Fibroblast of skin of scalp (primary cell): Measurements from ENCODE around the gene OTOA.
"Not testable (repeated sequence)": the region's sequence is repeated elsewhere in the genome, so short reads cannot be mapped to it uniquely, and the experiment has no call there.

Experiments used
- DNase-seq: peaks from one replicate; pipeline ENCODE4 v3.0.0-alpha.2; 2013

Gene OTOA

GRCh38 chr16:21723532-21723931, 59.8 kb downstream of the OTOA start:
- no peak for DNase-seq

GRCh38 chr16:21727344-21727743, 63.6 kb downstream of the OTOA start:
- no peak for DNase-seq

GRCh38 chr16:21731233-21731632, 67.5 kb downstream of the OTOA start:
- DNase-seq = not testable (repeated sequence)

GRCh38 chr16:21740637-21741036, 76.9 kb downstream of the OTOA start:
- DNase-seq = not testable (repeated sequence)

- not testable (repeated sequence) for DNase-seq
These were observed 92.7 kb downstream of the OTOA start for GRCh38 chr16:21756192-21757079.

GRCh38 chr16:21757080-21757671, 93.4 kb downstream of the OTOA start:
- DNase-seq = not testable (repeated sequence)

- not testable (repeated sequence) for DNase-seq
These were observed 104.5 kb downstream of the OTOA start for GRCh38 chr16:21768280-21768679.

- not testable (repeated sequence) for DNase-seq
These were observed 105.0 kb downstream of the OTOA start for GRCh38 chr16:21768810-21769209.

- DNase-seq = peak; percentile 82
These were observed 105.5 kb downstream of the OTOA start for GRCh38 chr16:21769284-21769683.

- DNase-seq = not testable (repeated sequence)
These were observed 106.8 kb downstream of the OTOA start for GRCh38 chr16:21770584-21770983.

GRCh38 chr16:21772547-21773206, 108.9 kb downstream of the OTOA start:
- DNase-seq = peak; percentile 41

- not testable (repeated sequence) for DNase-seq
These were observed 109.4 kb downstream of the OTOA start for GRCh38 chr16:21773207-21773553.

- DNase-seq = not testable (repeated sequence)
These were observed 116.8 kb downstream of the OTOA start for GRCh38 chr16:21780525-21780924.

- not testable (repeated sequence) for DNase-seq
These were observed 126.7 kb downstream of the OTOA start for GRCh38 chr16:21790506-21790905.

GRCh38 chr16:21793310-21793709, 129.5 kb downstream of the OTOA start:
- not testable (repeated sequence) for DNase-seq

- DNase-seq = not testable (repeated sequence)
These were observed 134.8 kb downstream of the OTOA start for GRCh38 chr16:21798601-21799000.

- peak; percentile 46 for DNase-seq
These were observed 138.0 kb downstream of the OTOA start for GRCh38 chr16:21801538-21802374.

GRCh38 chr16:21802375-21802663, 138.6 kb downstream of the OTOA start:
- DNase-seq = not testable (repeated sequence)
